Prostate gland (tissue), 1 donor: ENCODE measurements around the gene SASH1.

ENCODE experiments used
- POLR2A ChIP-seq: fragments of 450-650 bp; IDR thresholded peaks from one replicate; pipeline ENCODE4 v1.6.1; 2016; ENCODE audit warnings: antibody characterized with exemption, mild to moderate bottlenecking
- POLR2AphosphoS5 ChIP-seq: sonication (generic); formaldehyde crosslinking; IDR thresholded peaks from one replicate; pipeline ENCODE4 v1.6.1; 2017; ENCODE audit warnings: antibody characterized with exemption

DNA sequence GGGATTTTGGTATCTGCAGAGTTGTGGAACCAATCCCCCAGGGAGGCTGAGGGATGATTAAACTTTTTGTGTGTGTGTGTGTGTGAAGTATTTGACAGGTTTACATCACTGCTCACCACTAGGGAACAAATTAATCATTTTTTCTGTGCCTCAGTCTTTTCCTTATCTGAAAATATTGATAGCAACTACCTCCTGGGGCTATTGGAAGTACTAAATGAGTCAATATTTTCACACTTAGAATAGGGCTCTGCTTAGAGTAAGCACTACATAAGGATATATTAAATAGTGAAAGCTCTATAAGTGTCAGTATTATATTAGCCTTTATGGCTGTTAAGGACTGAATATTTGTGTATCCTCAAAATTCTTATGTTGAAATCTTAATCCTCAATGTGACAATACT is 249.0 kb downstream of the SASH1 start:
- TF ChIP-seq POLR2AphosphoS5 (no peak), POLR2A (no peak)
